Adrenal gland (tissue), 5 donors: ENCODE measurements around the gene MIS18BP1.

ENCODE experiments used
- CTCF ChIP-seq, 6 experiments: fragments of 450-650 bp in 4 of 6; fragments of 200-600 bp in 2 of 6; sonication (generic) in 1 of 6; IDR thresholded peaks; 1 replicate in 5 of 6; 2 replicates in 1 of 6; pipeline versions ENCODE4 v1.5.1 to v1.8.0; 2016 to 2021; ENCODE audit warnings: antibody characterized with exemption in 6 of 6, mild to moderate bottlenecking in 2 of 6, moderate library complexity in 1 of 6
- POLR2A ChIP-seq, 2 donors: fragments of 450-650 bp; IDR thresholded peaks; one replicate each; pipeline ENCODE4 v1.6.1; 2017; ENCODE audit warnings: antibody characterized with exemption in 2 of 2, mild to moderate bottlenecking in 2 of 2, moderate library complexity in 1 of 2
- donor health status: DM: no; HTN: no; CAD: no.

- TF ChIP-seq CTCF (IDR thresholded peaks at IDR 0.05) (no peak), POLR2A (IDR thresholded peaks at IDR 0.05) (no peak)
These were observed 1.1 kb downstream of the MIS18BP1 start for GRCh38 chr14:45251912-45252311.
